D721Med (cell line): ENCODE data around the gene CDKN2B-AS1.

Experiments
- DNase-seq: peaks from one replicate; pipeline ENCODE4 v3.0.0; 2011; ENCODE audit warnings: low spot score; ENCODE audit not compliant: insufficient read length
- FAIRE-seq: peaks from 2 replicates; lab custom pipeline; 2011; peaks lifted over from hg19 to GRCh38; lab: Jason Lieb, UNC
- CTCF ChIP-seq: IDR thresholded peaks from 2 replicates; pipeline ENCODE4 v1.5.1; 2012; ENCODE audit warnings: mild to moderate bottlenecking, control low read depth; ENCODE audit not compliant: insufficient read depth; ENCODE audit errors: missing control alignments

Gene CDKN2B-AS1

GRCh38 chr9:21991072-21991959 lies 3.3 kb upstream of the CDKN2B-AS1 start:
- no peak for TF ChIP-seq CTCF
- DNase-seq: no peak
- FAIRE-seq: no peak

GRCh38 chr9:21993007-21993406 lies 1.6 kb upstream of the CDKN2B-AS1 start:
- no peak for DNase-seq
- no peak for TF ChIP-seq CTCF
- no peak for FAIRE-seq

DNA sequence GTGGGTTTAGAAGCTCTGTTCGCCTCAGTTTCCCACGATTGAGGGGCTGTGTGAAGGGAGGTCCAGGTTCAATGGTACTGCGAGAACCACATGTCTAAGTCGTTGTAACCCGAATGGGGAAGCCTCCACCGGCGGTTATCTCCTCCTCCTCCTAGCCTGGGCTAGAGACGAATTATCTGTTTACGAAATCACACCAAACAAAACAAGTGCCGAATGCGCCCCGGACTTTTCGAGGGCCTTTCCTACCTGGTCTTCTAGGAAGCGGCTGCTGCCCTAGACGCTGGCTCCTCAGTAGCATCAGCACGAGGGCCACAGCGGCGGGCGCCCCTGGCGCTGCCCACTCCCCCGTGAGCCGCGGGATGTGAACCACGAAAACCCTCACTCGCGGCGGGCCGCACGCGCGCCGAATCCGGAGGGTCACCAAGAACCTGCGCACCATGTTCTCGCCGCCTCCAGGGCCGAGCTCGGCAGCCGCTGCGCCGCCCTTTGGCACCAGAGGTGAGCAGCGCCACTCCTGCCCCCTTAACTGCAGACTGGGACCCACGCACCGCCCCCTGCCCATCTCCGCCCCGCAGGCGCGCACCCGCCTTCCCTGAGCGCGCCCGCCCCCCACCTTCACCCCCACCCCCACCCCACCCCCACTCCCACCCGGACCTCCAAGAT lies 567 bp upstream of the CDKN2B-AS1 start, which contains the start of gene CDKN2A:
CDKN2A (minus strand) TSS at position 500 of the 663 bp plus-strand sequence.
- no peak for TF ChIP-seq CTCF
- FAIRE-seq: no peak
- no peak for DNase-seq

DNA sequence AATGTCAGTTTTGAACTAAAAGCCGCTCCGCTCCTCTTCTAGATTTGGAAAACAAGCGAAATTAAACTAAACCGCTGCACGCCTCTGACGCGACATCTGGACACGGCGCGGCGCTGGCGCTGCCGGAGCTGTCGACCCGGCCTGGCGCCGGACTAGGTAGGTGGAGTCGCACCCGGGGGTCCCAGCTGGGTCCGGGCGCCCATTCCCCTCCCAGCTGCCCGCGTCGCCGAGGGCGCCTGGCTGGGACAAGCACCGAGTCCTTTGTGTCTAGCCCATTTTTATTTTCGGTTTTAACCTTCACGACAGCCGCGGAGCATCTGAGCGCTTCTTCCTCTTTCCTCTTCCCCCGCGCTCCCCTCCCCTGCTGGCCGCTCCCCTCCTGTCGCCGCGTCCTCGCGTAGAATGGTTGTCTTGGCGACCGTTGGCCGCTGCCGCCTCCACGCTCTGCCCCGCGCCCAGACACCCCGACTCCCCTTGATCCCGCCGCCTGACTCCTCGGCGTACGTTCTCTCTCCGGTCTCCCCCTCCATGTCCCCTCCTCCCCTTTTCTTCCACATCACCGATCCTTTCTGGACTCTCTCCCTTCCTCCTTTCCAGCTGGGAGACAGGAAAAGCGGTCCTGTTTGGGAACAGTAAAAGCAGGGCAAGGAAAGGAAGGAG lies 545 bp downstream of the CDKN2B-AS1 start:
- no peak for TF ChIP-seq CTCF
- FAIRE-seq: no peak
- no peak for DNase-seq

GRCh38 chr9:21995666-21996398 lies 1.2 kb downstream of the CDKN2B-AS1 start:
- FAIRE-seq (no peak), DNase-seq (no peak)
- no peak for TF ChIP-seq CTCF

DNA sequence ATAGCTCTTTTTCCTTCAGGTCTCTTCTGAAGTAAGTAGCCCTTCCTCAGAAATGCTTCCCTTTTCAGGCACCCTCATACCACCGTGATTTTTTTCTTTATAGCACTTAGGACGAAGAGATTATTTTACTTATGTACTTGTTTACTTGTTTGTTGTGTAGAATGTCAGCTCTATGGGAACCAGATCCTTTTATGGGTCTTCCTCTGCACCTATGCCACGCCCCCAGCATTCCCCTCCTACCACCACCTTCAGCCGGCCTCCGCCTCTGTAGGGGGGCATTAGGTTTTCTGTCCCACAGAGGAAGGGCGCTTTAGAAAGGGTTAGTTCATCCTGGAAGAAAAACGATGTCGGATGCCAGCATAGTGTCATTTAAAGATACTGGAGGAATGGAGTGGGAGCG lies 1.8 kb downstream of the CDKN2B-AS1 start:
- no peak for TF ChIP-seq CTCF
- FAIRE-seq (no peak), DNase-seq (no peak)
